ENCODE measurements around the gene CYP2E1.
A peak's percentile ranks its signal among the peaks of the same experiment; 100 is the strongest.
"Not testable (repeated sequence)": the region's sequence is repeated elsewhere in the genome, so short reads cannot be mapped to it uniquely, and the experiment has no call there.

Gene CYP2E1

GRCh38 chr10:133489816-133490588 lies 37.2 kb upstream of the CYP2E1 start:
- H3K4me3 ChIP-seq (ENCODE audit: low read depth, low read length): no peak overlapping the region
- H3K9me3 ChIP-seq (ENCODE audit: severe bottlenecking): peaks cover 9% of the 10 kb centered on the region
- no peak for DNase-seq
- H3K27ac ChIP-seq: no peak overlapping the region
- TF ChIP-seq, protein P1, sequence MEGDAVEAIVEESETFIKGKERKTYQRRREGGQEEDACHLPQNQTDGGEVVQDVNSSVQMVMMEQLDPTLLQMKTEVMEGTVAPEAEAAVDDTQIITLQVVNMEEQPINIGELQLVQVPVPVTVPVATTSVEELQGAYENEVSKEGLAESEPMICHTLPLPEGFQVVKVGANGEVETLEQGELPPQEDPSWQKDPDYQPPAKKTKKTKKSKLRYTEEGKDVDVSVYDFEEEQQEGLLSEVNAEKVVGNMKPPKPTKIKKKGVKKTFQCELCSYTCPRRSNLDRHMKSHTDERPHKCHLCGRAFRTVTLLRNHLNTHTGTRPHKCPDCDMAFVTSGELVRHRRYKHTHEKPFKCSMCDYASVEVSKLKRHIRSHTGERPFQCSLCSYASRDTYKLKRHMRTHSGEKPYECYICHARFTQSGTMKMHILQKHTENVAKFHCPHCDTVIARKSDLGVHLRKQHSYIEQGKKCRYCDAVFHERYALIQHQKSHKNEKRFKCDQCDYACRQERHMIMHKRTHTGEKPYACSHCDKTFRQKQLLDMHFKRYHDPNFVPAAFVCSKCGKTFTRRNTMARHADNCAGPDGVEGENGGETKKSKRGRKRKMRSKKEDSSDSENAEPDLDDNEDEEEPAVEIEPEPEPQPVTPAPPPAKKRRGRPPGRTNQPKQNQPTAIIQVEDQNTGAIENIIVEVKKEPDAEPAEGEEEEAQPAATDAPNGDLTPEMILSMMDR (IDR thresholded peaks at IDR 0.05; ENCODE audit: low read depth, low read length): no peak
- H3K36me3 ChIP-seq: no peaks in the 10 kb centered on the region
- no peaks in the 10 kb centered on the region for H3K27me3 ChIP-seq (ENCODE audit: insufficient read depth, low read depth, severe bottlenecking)

DNA sequence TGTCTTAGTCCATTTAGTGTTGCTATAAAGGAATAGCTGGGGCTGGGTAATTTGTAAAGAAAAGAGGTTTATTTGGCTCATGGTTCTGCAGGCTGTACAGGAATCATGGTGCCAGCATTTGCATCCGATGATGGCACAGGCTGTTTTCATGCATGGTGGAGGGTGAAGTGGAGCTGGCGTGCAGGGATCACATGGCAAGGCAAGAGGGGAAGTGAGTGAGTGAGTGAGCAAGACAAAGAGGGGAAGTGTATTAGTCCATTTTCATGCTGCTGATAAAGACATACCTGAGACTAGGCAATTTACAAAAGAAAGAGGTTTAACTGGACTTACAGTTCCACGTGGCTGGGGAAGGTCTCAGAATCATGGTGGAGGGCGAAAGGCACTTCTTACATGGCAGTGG lies 33.6 kb upstream of the CYP2E1 start:
- not testable (repeated sequence) for H3K27me3 ChIP-seq (ENCODE audit: insufficient read depth, low read depth, severe bottlenecking); DNase-seq; H3K36me3 ChIP-seq; H3K27ac ChIP-seq; H3K9me3 ChIP-seq (ENCODE audit: severe bottlenecking); H3K4me3 ChIP-seq (ENCODE audit: low read depth, low read length)

- DNase-seq: peak; percentile 26
- not testable (repeated sequence) for H3K27me3 ChIP-seq (ENCODE audit: insufficient read depth, low read depth, severe bottlenecking); H3K36me3 ChIP-seq; H3K27ac ChIP-seq; H3K9me3 ChIP-seq (ENCODE audit: severe bottlenecking); H3K4me3 ChIP-seq (ENCODE audit: low read depth, low read length)
- TF ChIP-seq, protein P1 (IDR thresholded peaks at IDR 0.05; ENCODE audit: low read depth, low read length): 0 out of 2 replicates have a peak, but pooled peaks have one; percentile 21
Measured at GRCh38 chr10:133497363-133497762, 29.8 kb upstream of the CYP2E1 start.

DNA sequence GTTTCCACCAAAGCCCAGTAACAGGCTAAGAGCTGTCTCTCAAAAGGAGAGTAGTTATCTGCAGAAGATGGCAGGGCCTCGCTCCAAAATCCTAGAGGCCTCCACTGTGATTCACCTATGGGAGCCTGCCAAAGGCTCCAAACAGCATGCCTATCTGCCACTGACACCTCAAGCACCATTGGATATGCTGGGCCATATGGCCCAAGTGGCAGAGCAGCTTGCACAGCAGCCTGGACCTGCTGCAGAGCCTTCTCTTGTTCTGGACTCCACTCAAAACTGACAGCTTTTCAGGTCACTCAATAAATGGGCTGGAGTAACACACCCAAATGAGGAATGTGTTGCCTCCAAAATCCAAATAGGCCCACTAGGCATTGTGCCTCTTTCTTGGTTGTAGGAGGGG lies 28.0 kb upstream of the CYP2E1 start:
- not testable (repeated sequence) for H3K36me3 ChIP-seq; DNase-seq; H3K27ac ChIP-seq; H3K27me3 ChIP-seq (ENCODE audit: insufficient read depth, low read depth, severe bottlenecking); H3K9me3 ChIP-seq (ENCODE audit: severe bottlenecking); H3K4me3 ChIP-seq (ENCODE audit: low read depth, low read length)

GRCh38 chr10:133500897-133501296 lies 26.3 kb upstream of the CYP2E1 start:
- H3K27ac ChIP-seq; H3K27me3 ChIP-seq (ENCODE audit: insufficient read depth, low read depth, severe bottlenecking); DNase-seq; H3K9me3 ChIP-seq (ENCODE audit: severe bottlenecking); H3K4me3 ChIP-seq (ENCODE audit: low read depth, low read length); H3K36me3 ChIP-seq: not testable (repeated sequence)

GRCh38 chr10:133509700-133510099 lies 17.5 kb upstream of the CYP2E1 start:
- H3K9me3 ChIP-seq (ENCODE audit: severe bottlenecking): peaks cover 4% of the 10 kb centered on the region
- H3K27ac ChIP-seq: no peak overlapping the region
- TF ChIP-seq, protein P1 (IDR thresholded peaks at IDR 0.05; ENCODE audit: low read depth, low read length): no peak

GRCh38 chr10:133511408-133511807 lies 15.8 kb upstream of the CYP2E1 start:
- DNase-seq: no peak
- Histone ChIP-seq H3K27me3 (ENCODE audit: insufficient read depth, low read depth, severe bottlenecking) (no peaks in the 10 kb centered on the region), H3K4me3 (ENCODE audit: low read depth, low read length) (no peak overlapping the region), H3K27ac (no peak overlapping the region), H3K36me3 (no peaks in the 10 kb centered on the region), H3K9me3 (ENCODE audit: severe bottlenecking) (peaks cover 4% of the 10 kb centered on the region)
- TF ChIP-seq, protein P1 (IDR thresholded peaks at IDR 0.05; ENCODE audit: low read depth, low read length): no peak

More at GRCh38 chr10:133509700-133510099, 17.5 kb upstream of the CYP2E1 start:
- no peaks in the 10 kb centered on the region for H3K36me3 ChIP-seq
- H3K4me3 ChIP-seq (ENCODE audit: low read depth, low read length): no peak overlapping the region
- H3K27me3 ChIP-seq (ENCODE audit: insufficient read depth, low read depth, severe bottlenecking): no peaks in the 10 kb centered on the region
- no peak for DNase-seq

Data from WERI-Rb-1 (cell line).